OCI-LY1 (cell line): ENCODE measurements around the gene OR2V2.

Source experiments
- H2AFZ ChIP-seq: fragments of 200-600 bp; sonication (generic), shearing (Covaris generic); 2 replicates; pipeline ENCODE4 v1.6.0; 2014; ENCODE audit warnings: antibody characterized with exemption, mild to moderate bottlenecking, low read length
- H3F3A ChIP-seq: fragments of 200-600 bp; sonication (generic), shearing (Covaris generic); 2 replicates; pipeline ENCODE4 v1.6.0; 2014; ENCODE audit warnings: mild to moderate bottlenecking, antibody characterized with exemption, low read length, moderate library complexity; ENCODE audit not compliant: insufficient read depth
- H3K27ac ChIP-seq: fragments of 200-600 bp; sonication (generic); 2 replicates; pipeline ENCODE4 v1.5.1; 2014; ENCODE audit warnings: low read length, mixed run types, mild to moderate bottlenecking, low read depth; ENCODE audit not compliant: poor library complexity, severe bottlenecking
- H3K27me3 ChIP-seq: fragments of 200-600 bp; sonication (generic); 2 replicates; pipeline ENCODE4 v1.6.0; 2014; ENCODE audit warnings: antibody characterized with exemption, mild to moderate bottlenecking, low read length, moderate library complexity; ENCODE audit not compliant: insufficient read depth
- H3K36me3 ChIP-seq: fragments of 200-600 bp; sonication (generic); 2 replicates; pipeline ENCODE4 v1.6.1; 2014; ENCODE audit warnings: mild to moderate bottlenecking, antibody characterized with exemption, low read length, moderate library complexity, mixed read lengths; ENCODE audit not compliant: insufficient read depth
- H3K4me1 ChIP-seq: fragments of 200-600 bp; sonication (generic); 2 replicates; pipeline ENCODE4 v1.5.1; 2014; ENCODE audit warnings: mild to moderate bottlenecking, low read length, moderate library complexity; ENCODE audit not compliant: insufficient read depth, severe bottlenecking
- H3K4me2 ChIP-seq: fragments of 200-600 bp; sonication (generic), shearing (Covaris generic); 2 replicates; pipeline ENCODE4 v1.6.1; 2014; ENCODE audit warnings: low read length
- H3K4me3 ChIP-seq: fragments of 200-600 bp; sonication (generic); 2 replicates; pipeline ENCODE4 v1.5.1; 2014; ENCODE audit warnings: low read length, low read depth, mild to moderate bottlenecking, mixed read lengths; ENCODE audit not compliant: poor library complexity, severe bottlenecking
- H3K79me2 ChIP-seq: fragments of 200-600 bp; shearing (Covaris generic); 2 replicates; pipeline ENCODE4 v1.6.1; 2016; ENCODE audit warnings: mixed run types, low read length, mixed read lengths; ENCODE audit not compliant: insufficient read depth
- H3K9ac ChIP-seq: fragments of 200-600 bp; sonication (generic), shearing (Covaris generic); 2 replicates; pipeline ENCODE4 v1.6.1; 2014; ENCODE audit warnings: mild to moderate bottlenecking, low read length, mixed read lengths
- H3K9me2 ChIP-seq: fragments of 200-600 bp; sonication (generic), shearing (Covaris generic); 2 replicates; pipeline ENCODE4 v1.6.1; 2014; ENCODE audit warnings: low read depth, mild to moderate bottlenecking, low read length, mixed read lengths
- H3K9me3 ChIP-seq: fragments of 200-600 bp; shearing (Covaris generic); 2 replicates; pipeline ENCODE4 v1.6.1; 2014; ENCODE audit warnings: low read length, mixed read lengths
- H4K20me1 ChIP-seq: fragments of 200-600 bp; sonication (generic), shearing (Covaris generic); 2 replicates; pipeline ENCODE4 v1.6.0; 2016; ENCODE audit warnings: mild to moderate bottlenecking, low read length; ENCODE audit not compliant: insufficient read depth
- EZH2 ChIP-seq: fragments of 200-600 bp; sonication (generic), shearing (Covaris generic); IDR thresholded peaks from 2 replicates; pipeline ENCODE4 v1.8.0; 2017; ENCODE audit warnings: borderline replicate concordance, mixed run types, mild to moderate bottlenecking, antibody characterized with exemption, low read length, moderate library complexity, mixed read lengths
- TF ChIP-seq, protein P1 (sequence below): fragments of 200-600 bp; sonication (generic), shearing (Covaris generic); IDR thresholded peaks from 2 replicates; pipeline ENCODE4 v1.5.1; 2017; ENCODE audit warnings: mild to moderate bottlenecking, antibody characterized with exemption, low read length, moderate library complexity, mixed read lengths

The OR2V2 gene

DNA sequence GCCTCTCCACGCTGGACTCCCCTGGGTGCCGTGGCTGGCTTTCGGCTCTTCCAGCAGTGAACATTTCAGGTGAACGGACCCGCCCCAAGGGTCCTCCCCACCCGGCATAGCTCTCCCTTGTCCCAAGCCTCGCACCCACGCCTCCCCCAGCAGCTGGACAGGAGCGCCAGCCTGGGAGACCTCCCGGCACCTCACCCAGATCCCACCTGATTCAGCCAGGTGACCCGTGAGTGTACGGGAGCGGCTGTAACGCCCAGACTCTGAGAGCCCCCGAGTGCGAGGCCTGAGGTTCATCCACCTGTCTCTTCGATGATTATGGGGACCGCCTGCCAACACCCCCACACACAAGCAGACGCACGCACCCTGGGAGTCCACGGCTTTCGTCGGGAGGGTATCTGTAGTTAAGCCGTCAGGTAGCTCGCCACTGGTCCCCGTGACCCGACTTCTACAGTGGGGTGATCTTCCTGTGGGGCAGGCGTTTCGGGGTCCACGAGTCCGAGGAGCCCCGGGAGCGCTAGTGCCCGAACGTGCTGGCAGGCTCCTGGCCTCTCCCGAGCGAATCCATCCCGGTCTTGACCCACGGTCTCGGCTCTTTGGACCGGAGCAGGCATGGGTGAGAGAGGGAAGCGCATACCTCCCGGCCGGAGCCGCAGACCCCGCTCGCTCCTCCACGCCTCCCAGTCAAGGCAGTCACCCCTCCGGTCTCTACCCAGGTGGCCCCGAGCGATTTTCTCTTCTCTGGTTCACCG is 42.8 kb downstream of the OR2V2 start:
- H3K36me3 ChIP-seq = no peaks in the 10 kb centered on the region
- peaks cover 21% of the 10 kb centered on the region for H3K4me1 ChIP-seq
- H3F3A ChIP-seq = peaks cover 10% of the 10 kb centered on the region; the same call in 1 of the 2 replicates
- peak overlapping the region; percentile 83 for H3K4me2 ChIP-seq
- no peaks in the 10 kb centered on the region for H4K20me1 ChIP-seq
- peak overlapping the region; percentile 84 for H3K27ac ChIP-seq
- H3K9ac ChIP-seq = peak overlapping the region; percentile 81
- no peaks in the 10 kb centered on the region for H3K79me2 ChIP-seq
- TF ChIP-seq, protein P1, sequence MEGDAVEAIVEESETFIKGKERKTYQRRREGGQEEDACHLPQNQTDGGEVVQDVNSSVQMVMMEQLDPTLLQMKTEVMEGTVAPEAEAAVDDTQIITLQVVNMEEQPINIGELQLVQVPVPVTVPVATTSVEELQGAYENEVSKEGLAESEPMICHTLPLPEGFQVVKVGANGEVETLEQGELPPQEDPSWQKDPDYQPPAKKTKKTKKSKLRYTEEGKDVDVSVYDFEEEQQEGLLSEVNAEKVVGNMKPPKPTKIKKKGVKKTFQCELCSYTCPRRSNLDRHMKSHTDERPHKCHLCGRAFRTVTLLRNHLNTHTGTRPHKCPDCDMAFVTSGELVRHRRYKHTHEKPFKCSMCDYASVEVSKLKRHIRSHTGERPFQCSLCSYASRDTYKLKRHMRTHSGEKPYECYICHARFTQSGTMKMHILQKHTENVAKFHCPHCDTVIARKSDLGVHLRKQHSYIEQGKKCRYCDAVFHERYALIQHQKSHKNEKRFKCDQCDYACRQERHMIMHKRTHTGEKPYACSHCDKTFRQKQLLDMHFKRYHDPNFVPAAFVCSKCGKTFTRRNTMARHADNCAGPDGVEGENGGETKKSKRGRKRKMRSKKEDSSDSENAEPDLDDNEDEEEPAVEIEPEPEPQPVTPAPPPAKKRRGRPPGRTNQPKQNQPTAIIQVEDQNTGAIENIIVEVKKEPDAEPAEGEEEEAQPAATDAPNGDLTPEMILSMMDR = no peak
- no peak for TF ChIP-seq EZH2
- no peak overlapping the region for H2AFZ ChIP-seq
- no peaks in the 10 kb centered on the region for H3K9me2 ChIP-seq
- H3K27me3 ChIP-seq = no peaks in the 10 kb centered on the region
- peak overlapping the region; percentile 79 for H3K4me3 ChIP-seq
- no peaks in the 10 kb centered on the region for H3K9me3 ChIP-seq

DNA sequence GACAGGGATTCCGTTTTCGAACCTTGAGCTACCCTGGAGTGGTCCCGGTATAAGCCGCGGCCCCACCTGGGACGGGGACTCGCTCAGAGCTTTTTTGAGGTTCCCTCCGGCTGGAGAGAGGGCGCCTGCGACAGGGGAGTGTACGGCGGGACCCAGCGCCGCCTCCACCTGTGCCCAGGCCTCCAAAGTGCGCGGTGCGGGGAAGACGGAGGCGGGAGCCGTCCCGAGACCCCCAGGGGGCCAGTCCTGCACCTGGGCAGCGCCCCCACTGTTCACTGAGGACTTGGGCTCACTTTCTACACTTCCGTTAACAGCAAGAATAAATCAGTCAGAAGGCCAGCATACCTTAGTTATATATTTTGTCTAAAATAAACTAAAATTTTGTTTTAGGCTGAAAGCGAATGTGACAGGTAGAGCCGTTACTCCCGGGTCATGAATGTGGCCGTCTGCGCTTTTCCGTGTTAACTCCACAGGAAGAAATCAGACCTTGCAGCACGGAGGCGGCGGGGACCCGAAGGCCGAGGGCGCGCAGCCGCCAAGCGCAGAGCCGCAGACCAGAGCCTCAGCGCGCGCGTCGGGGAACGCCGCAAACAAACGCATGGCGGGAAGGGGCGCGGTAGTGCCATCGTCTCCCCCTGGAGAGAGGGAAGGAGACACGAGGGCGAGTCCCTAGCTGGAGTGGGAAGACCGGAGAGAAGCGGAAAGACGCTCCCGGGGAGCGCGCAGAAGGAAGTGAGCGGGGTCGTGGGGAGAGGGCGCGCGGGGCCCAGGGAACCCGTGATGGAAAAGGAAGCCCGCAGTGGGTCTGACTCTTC is 43.5 kb downstream of the OR2V2 start:
- Histone ChIP-seq H3K4me2 (peak overlapping the region; percentile 83), H3K79me2 (no peaks in the 10 kb centered on the region), H3F3A (peaks cover 10% of the 10 kb centered on the region; the same call in 1 of the 2 replicates), H3K27ac (peak overlapping the region; percentile 84), H3K9ac (peak overlapping the region; percentile 81), H3K9me3 (no peaks in the 10 kb centered on the region), H2AFZ (0 out of 2 replicates have a peak overlapping the region, but pooled peaks have one; percentile 4), H3K4me3 (peak overlapping the region; percentile 79), H3K36me3 (no peaks in the 10 kb centered on the region), H3K4me1 (peaks cover 20% of the 10 kb centered on the region), H4K20me1 (no peaks in the 10 kb centered on the region), H3K27me3 (no peaks in the 10 kb centered on the region), H3K9me2 (no peaks in the 10 kb centered on the region)
- no peak for TF ChIP-seq EZH2
- TF ChIP-seq, protein P1 = peak; percentile 64

DNA sequence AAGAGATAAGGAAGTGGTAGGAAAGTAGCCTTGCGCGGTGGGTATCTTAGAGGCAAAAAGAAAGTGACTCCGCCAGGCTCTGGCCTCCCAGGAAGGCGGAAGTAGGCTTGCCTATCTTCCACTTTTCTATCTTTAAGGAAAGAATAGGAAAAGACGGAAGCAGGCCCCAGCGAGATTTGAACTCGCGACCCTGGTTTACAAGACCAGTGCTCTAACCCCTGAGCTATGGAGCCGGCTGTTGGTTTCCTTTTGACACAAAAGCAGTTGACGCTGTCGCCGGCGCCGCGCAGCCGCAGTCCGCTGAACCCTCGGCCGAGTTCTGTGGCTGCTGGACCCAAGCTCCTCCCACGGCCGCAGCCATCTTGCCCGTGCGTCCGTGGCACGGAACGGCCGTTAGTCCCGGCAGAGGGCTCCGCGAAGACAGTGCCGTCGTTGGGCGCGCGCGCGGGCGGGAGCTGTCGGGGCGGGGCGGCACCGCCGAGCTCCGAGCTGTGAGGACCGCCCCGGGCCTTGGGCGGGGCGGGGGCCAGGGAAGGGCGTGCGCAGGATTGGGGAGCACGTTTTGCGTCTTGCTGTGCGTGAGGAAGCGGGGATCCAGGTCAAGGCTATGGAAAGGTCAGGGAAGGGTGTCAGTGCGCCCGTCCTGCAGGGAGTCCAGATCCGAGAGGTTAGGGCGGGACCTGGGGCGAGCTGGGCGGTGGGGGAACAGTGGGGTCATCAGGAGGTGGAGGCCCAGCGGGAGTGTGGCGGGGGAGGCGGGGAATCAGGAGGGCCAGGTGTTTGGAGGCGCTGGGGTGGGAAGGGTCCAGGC is 44.3 kb downstream of the OR2V2 start:
- Histone ChIP-seq H3K79me2 (no peaks in the 10 kb centered on the region), H3K36me3 (no peaks in the 10 kb centered on the region), H3K9me3 (no peaks in the 10 kb centered on the region), H3K4me3 (peak overlapping the region; percentile 79), H3K9me2 (no peaks in the 10 kb centered on the region), H3K27me3 (no peaks in the 10 kb centered on the region), H3K4me2 (peak overlapping the region; percentile 92), H2AFZ (no peak overlapping the region), H3K9ac (peak overlapping the region; percentile 92), H3K4me1 (peaks cover 20% of the 10 kb centered on the region), H3K27ac (peak overlapping the region; percentile 84), H4K20me1 (no peaks in the 10 kb centered on the region), H3F3A (0 out of 2 replicates have a peak, but pooled peaks cover 4% of the 10 kb centered on the region)
- TF ChIP-seq, protein P1 = no peak
- TF ChIP-seq EZH2 = no peak
